OCI-LY1 (cell line): ENCODE results near the gene NTHL1.

Source experiments
- H2AFZ ChIP-seq: fragments of 200-600 bp; sonication (generic), shearing (Covaris generic); 2 replicates; pipeline ENCODE4 v1.6.0; 2014; ENCODE audit warnings: antibody characterized with exemption, mild to moderate bottlenecking, low read length
- H3F3A ChIP-seq: fragments of 200-600 bp; sonication (generic), shearing (Covaris generic); 2 replicates; pipeline ENCODE4 v1.6.0; 2014; ENCODE audit warnings: mild to moderate bottlenecking, antibody characterized with exemption, low read length, moderate library complexity; ENCODE audit not compliant: insufficient read depth
- H3K27ac ChIP-seq: fragments of 200-600 bp; sonication (generic); 2 replicates; pipeline ENCODE4 v1.5.1; 2014; ENCODE audit warnings: low read length, mixed run types, mild to moderate bottlenecking, low read depth; ENCODE audit not compliant: poor library complexity, severe bottlenecking
- H3K27me3 ChIP-seq: fragments of 200-600 bp; sonication (generic); 2 replicates; pipeline ENCODE4 v1.6.0; 2014; ENCODE audit warnings: antibody characterized with exemption, mild to moderate bottlenecking, low read length, moderate library complexity; ENCODE audit not compliant: insufficient read depth
- H3K36me3 ChIP-seq: fragments of 200-600 bp; sonication (generic); 2 replicates; pipeline ENCODE4 v1.6.1; 2014; ENCODE audit warnings: mild to moderate bottlenecking, antibody characterized with exemption, low read length, moderate library complexity, mixed read lengths; ENCODE audit not compliant: insufficient read depth
- H3K4me1 ChIP-seq: fragments of 200-600 bp; sonication (generic); 2 replicates; pipeline ENCODE4 v1.5.1; 2014; ENCODE audit warnings: mild to moderate bottlenecking, low read length, moderate library complexity; ENCODE audit not compliant: insufficient read depth, severe bottlenecking
- H3K4me2 ChIP-seq: fragments of 200-600 bp; sonication (generic), shearing (Covaris generic); 2 replicates; pipeline ENCODE4 v1.6.1; 2014; ENCODE audit warnings: low read length
- H3K4me3 ChIP-seq: fragments of 200-600 bp; sonication (generic); 2 replicates; pipeline ENCODE4 v1.5.1; 2014; ENCODE audit warnings: low read length, low read depth, mild to moderate bottlenecking, mixed read lengths; ENCODE audit not compliant: poor library complexity, severe bottlenecking
- H3K79me2 ChIP-seq: fragments of 200-600 bp; shearing (Covaris generic); 2 replicates; pipeline ENCODE4 v1.6.1; 2016; ENCODE audit warnings: mixed run types, low read length, mixed read lengths; ENCODE audit not compliant: insufficient read depth
- H3K9ac ChIP-seq: fragments of 200-600 bp; sonication (generic), shearing (Covaris generic); 2 replicates; pipeline ENCODE4 v1.6.1; 2014; ENCODE audit warnings: mild to moderate bottlenecking, low read length, mixed read lengths
- H3K9me2 ChIP-seq: fragments of 200-600 bp; sonication (generic), shearing (Covaris generic); 2 replicates; pipeline ENCODE4 v1.6.1; 2014; ENCODE audit warnings: low read depth, mild to moderate bottlenecking, low read length, mixed read lengths
- H3K9me3 ChIP-seq: fragments of 200-600 bp; shearing (Covaris generic); 2 replicates; pipeline ENCODE4 v1.6.1; 2014; ENCODE audit warnings: low read length, mixed read lengths
- H4K20me1 ChIP-seq: fragments of 200-600 bp; sonication (generic), shearing (Covaris generic); 2 replicates; pipeline ENCODE4 v1.6.0; 2016; ENCODE audit warnings: mild to moderate bottlenecking, low read length; ENCODE audit not compliant: insufficient read depth
- CTCF ChIP-seq: fragments of 200-600 bp; sonication (generic), shearing (Covaris generic); IDR thresholded peaks from 2 replicates; pipeline ENCODE4 v1.5.1; 2017; ENCODE audit warnings: mild to moderate bottlenecking, antibody characterized with exemption, low read length, moderate library complexity, mixed read lengths
- EZH2 ChIP-seq: fragments of 200-600 bp; sonication (generic), shearing (Covaris generic); IDR thresholded peaks from 2 replicates; pipeline ENCODE4 v1.8.0; 2017; ENCODE audit warnings: borderline replicate concordance, mixed run types, mild to moderate bottlenecking, antibody characterized with exemption, low read length, moderate library complexity, mixed read lengths

Gene NTHL1

GRCh38 chr16:2045965-2046892 is 1.4 kb downstream of the NTHL1 start:
- H4K20me1 ChIP-seq, result no peaks in the 10 kb centered on the region
- peaks cover 13% of the 10 kb centered on the region; the same call in 1 of the 2 replicates for H3K36me3 ChIP-seq
- no peaks in the 10 kb centered on the region for H3K9me3 ChIP-seq
- H3K79me2 ChIP-seq, result no peaks in the 10 kb centered on the region
- no peak overlapping the region for H2AFZ ChIP-seq
- H3K4me3 ChIP-seq, result peak overlapping the region; percentile 89
- no peaks in the 10 kb centered on the region for H3K27me3 ChIP-seq
- H3K27ac ChIP-seq, result no peak overlapping the region
- H3K9ac ChIP-seq, result no peak overlapping the region; the same call in 1 of the 2 replicates
- H3K4me1 ChIP-seq, result peaks cover 24% of the 10 kb centered on the region
- no peak for TF ChIP-seq CTCF
- no peak for TF ChIP-seq EZH2
- no peaks in the 10 kb centered on the region for H3F3A ChIP-seq
- H3K4me2 ChIP-seq, result peak overlapping the region; percentile 98
- no peaks in the 10 kb centered on the region for H3K9me2 ChIP-seq

GRCh38 chr16:2044541-2044940 is 3.1 kb downstream of the NTHL1 start:
- Histone ChIP-seq H3K27me3 (no peaks in the 10 kb centered on the region), H3K4me1 (peaks cover 24% of the 10 kb centered on the region), H4K20me1 (no peaks in the 10 kb centered on the region), H3F3A (no peaks in the 10 kb centered on the region), H3K27ac (no peak overlapping the region), H3K4me3 (no peak overlapping the region), H3K9ac (no peak overlapping the region), H3K9me3 (no peaks in the 10 kb centered on the region), H2AFZ (no peak overlapping the region), H3K4me2 (no peak overlapping the region), H3K9me2 (no peaks in the 10 kb centered on the region), H3K36me3 (peaks cover 12% of the 10 kb centered on the region; the same call in 1 of the 2 replicates), H3K79me2 (no peaks in the 10 kb centered on the region)
- TF ChIP-seq CTCF (no peak), EZH2 (no peak)

DNA sequence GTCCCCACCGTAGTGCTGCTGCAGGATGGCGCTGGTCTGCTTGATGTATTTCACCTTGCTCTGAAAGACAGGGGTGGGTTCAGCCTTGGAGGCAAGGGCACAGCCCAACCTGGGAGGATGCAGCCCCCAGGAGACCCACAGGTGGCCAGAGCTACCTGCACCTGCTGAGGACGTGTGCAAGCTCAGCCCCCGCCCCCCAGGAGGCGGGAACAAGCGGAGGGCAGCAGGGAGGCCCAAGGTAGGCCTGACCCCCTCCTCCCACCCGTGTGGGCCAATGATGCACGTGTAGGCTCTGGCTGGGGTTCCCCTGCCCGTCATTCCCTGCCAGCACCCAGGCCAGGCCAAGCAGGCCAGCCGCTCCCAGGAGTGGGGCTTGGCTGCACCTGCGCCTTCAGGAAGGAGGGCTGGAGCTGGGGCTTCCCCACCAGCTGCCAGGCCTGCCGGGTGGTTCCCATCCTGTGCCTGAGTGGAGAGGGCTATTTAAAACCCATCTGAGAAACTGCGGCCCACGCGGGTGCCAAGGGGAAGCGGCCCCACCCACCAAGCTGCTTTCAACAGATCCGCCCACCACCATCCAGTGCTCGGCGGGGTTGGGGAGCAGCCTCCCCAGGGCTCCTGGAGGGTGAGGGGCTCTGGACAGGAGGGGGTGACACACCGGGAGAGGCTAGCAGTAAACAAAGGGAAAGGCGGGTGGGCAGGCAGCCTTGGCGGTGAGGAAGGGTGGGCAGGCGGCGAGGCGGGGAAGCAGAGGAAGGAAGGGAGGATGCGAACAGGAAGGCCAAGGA is 3.8 kb downstream of the NTHL1 start:
- Histone ChIP-seq H2AFZ (no peak overlapping the region), H3K36me3 (peaks cover 12% of the 10 kb centered on the region; the same call in 1 of the 2 replicates), H3F3A (no peaks in the 10 kb centered on the region), H3K9me2 (no peaks in the 10 kb centered on the region), H3K4me2 (no peak overlapping the region), H3K9ac (no peak overlapping the region), H3K27me3 (no peaks in the 10 kb centered on the region; the same call in 1 of the 2 replicates), H3K4me3 (no peak overlapping the region), H3K79me2 (no peaks in the 10 kb centered on the region), H4K20me1 (no peaks in the 10 kb centered on the region), H3K9me3 (no peaks in the 10 kb centered on the region), H3K27ac (no peak overlapping the region), H3K4me1 (peaks cover 20% of the 10 kb centered on the region)
- no peak for TF ChIP-seq CTCF
